MG63 (cell line): ENCODE data around the gene ZNF154. TPM values are rescaled to one million over a fixed set of nuclear protein-coding genes. Genes with fewer than 3 reads are reported as not detected.

Experiments used
- DNase-seq: peaks from one replicate; pipeline ENCODE4 v3.0.0-alpha.2; 2020
- H3K27me3 ChIP-seq: fragments of 250-450 bp; sonication (Bioruptor Pico); 2 replicates; pipeline ENCODE4 v1.5.1; 2020; ENCODE audit warnings: mild to moderate bottlenecking, moderate library complexity
- H3K36me3 ChIP-seq: fragments of 250-450 bp; sonication (Bioruptor Pico); 2 replicates; pipeline ENCODE4 v1.5.1; 2020; ENCODE audit warnings: mild to moderate bottlenecking, moderate library complexity
- H3K4me3 ChIP-seq: fragments of 250-450 bp; sonication (Bioruptor Pico); 2 replicates; pipeline ENCODE4 v1.5.1; 2020; ENCODE audit warnings: mild to moderate bottlenecking, moderate library complexity
- H3K9me3 ChIP-seq: fragments of 250-450 bp; sonication (Bioruptor Pico); 2 replicates; pipeline ENCODE4 v1.5.1; 2020; ENCODE audit warnings: mild to moderate bottlenecking, moderate library complexity
- total RNA-seq: library from RNA; depleted of rRNA; stranded (reverse); fragments of >200 nt; shearing (Covaris generic); gene quantifications from 2 replicates; pipeline ENCODE4 v1.2.3, GENCODE V29; 2014; ENCODE audit warnings: low replicate concordance

The ZNF154 gene
- total RNA-seq, 1 experiment from 2014 or later = not detected

GRCh38 chr19:57688011-57688763 lies 20.8 kb downstream of the ZNF154 start:
- DNase-seq = no peak
- Histone ChIP-seq H3K9me3 (peaks cover 75% of the 10 kb centered on the region), H3K27me3 (no peaks in the 10 kb centered on the region), H3K4me3 (no peak overlapping the region), H3K36me3 (peaks cover 60% of the 10 kb centered on the region)

DNA sequence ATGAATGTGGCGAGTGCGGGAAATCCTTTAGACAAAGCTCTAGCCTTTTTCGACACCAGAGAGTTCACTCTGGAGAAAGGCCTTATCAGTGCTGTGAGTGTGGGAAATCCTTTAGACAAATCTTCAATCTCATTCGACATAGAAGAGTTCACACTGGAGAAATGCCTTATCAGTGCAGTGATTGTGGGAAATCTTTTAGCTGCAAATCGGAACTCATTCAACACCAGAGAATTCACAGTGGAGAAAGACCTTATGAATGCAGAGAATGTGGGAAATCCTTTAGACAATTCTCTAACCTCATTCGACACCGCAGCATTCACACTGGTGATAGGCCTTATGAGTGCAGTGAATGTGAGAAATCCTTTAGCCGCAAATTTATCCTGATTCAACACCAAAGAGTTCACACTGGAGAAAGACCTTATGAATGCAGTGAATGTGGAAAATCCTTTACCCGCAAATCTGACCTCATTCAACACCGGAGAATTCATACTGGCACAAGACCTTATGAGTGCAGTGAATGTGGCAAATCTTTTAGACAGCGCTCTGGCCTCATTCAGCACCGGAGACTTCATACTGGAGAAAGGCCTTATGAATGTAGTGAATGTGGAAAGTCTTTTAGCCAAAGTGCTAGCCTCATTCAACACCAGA lies 21.5 kb downstream of the ZNF154 start:
- peaks cover 82% of the 10 kb centered on the region for H3K9me3 ChIP-seq
- peaks cover 67% of the 10 kb centered on the region for H3K36me3 ChIP-seq
- no peak overlapping the region for H3K4me3 ChIP-seq
- H3K27me3 ChIP-seq = no peaks in the 10 kb centered on the region
- DNase-seq = no peak

DNA sequence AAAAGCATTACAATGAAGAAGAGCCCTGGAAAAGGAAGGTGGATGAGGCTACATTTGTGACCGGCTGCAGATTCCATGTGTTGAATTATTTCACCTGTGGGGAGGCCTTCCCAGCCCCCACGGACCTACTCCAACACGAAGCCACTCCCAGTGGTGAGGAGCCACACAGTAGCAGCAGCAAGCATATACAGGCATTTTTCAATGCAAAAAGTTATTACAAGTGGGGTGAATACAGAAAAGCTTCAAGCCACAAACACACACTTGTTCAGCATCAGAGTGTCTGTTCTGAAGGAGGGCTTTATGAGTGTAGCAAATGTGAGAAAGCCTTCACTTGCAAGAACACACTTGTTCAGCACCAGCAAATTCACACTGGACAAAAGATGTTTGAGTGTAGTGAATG lies 22.3 kb downstream of the ZNF154 start:
- no peak for DNase-seq
- no peaks in the 10 kb centered on the region for H3K27me3 ChIP-seq
- peaks cover 87% of the 10 kb centered on the region for H3K9me3 ChIP-seq
- H3K4me3 ChIP-seq = no peak overlapping the region
- peaks cover 74% of the 10 kb centered on the region for H3K36me3 ChIP-seq

- H3K36me3 ChIP-seq = peaks cover 52% of the 10 kb centered on the region
- peaks cover 72% of the 10 kb centered on the region for H3K9me3 ChIP-seq
- no peak for DNase-seq
- H3K4me3 ChIP-seq = peak overlapping the region; percentile 86
- H3K27me3 ChIP-seq = no peaks in the 10 kb centered on the region
These were observed 26.7 kb downstream of the ZNF154 start for GRCh38 chr19:57682226-57682766.

- peaks cover 2% of the 10 kb centered on the region; the same call in 1 of the 2 replicates for H3K27me3 ChIP-seq
- H3K9me3 ChIP-seq = peaks cover 14% of the 10 kb centered on the region
- no peak overlapping the region for H3K4me3 ChIP-seq
- no peaks in the 10 kb centered on the region for H3K36me3 ChIP-seq
- no peak for DNase-seq
These were observed 33.1 kb downstream of the ZNF154 start for GRCh38 chr19:57675881-57676280.

- H3K27me3 ChIP-seq = peaks cover 8% of the 10 kb centered on the region
- H3K36me3 ChIP-seq = no peaks in the 10 kb centered on the region
- no peak overlapping the region for H3K4me3 ChIP-seq
- no peak for DNase-seq
- peaks cover 3% of the 10 kb centered on the region; the same call in 1 of the 2 replicates for H3K9me3 ChIP-seq
These were observed 36.5 kb downstream of the ZNF154 start for GRCh38 chr19:57672466-57672865.

GRCh38 chr19:57671124-57671895 lies 37.7 kb downstream of the ZNF154 start:
- DNase-seq = no peak
- Histone ChIP-seq H3K4me3 (no peak overlapping the region), H3K36me3 (no peaks in the 10 kb centered on the region), H3K27me3 (peaks cover 8% of the 10 kb centered on the region), H3K9me3 (peaks cover 3% of the 10 kb centered on the region; the same call in 1 of the 2 replicates)

GRCh38 chr19:57668635-57669034 lies 40.4 kb downstream of the ZNF154 start, which contains the start of gene ZSCAN4:
Gene ZSCAN4 (plus strand): TSS chr19:57668935. CDS start chr19:57676146, 7,211 bp downstream.
- peaks cover 25% of the 10 kb centered on the region for H3K27me3 ChIP-seq
- H3K9me3 ChIP-seq = no peaks in the 10 kb centered on the region
- no peak for DNase-seq
- no peaks in the 10 kb centered on the region for H3K36me3 ChIP-seq
- no peak within 1 kb of the TSS for H3K4me3 ChIP-seq

GRCh38 chr19:57667228-57667627 lies 41.8 kb downstream of the ZNF154 start:
- H3K9me3 ChIP-seq = no peaks in the 10 kb centered on the region
- H3K27me3 ChIP-seq = peaks cover 25% of the 10 kb centered on the region
- H3K36me3 ChIP-seq = no peaks in the 10 kb centered on the region
- H3K4me3 ChIP-seq = no peak overlapping the region
- no peak for DNase-seq

GRCh38 chr19:57665261-57665806 lies 43.7 kb downstream of the ZNF154 start:
- H3K36me3 ChIP-seq = no peaks in the 10 kb centered on the region
- H3K4me3 ChIP-seq = no peak overlapping the region
- DNase-seq = no peak
- H3K9me3 ChIP-seq = no peaks in the 10 kb centered on the region
- H3K27me3 ChIP-seq = peaks cover 23% of the 10 kb centered on the region

DNA sequence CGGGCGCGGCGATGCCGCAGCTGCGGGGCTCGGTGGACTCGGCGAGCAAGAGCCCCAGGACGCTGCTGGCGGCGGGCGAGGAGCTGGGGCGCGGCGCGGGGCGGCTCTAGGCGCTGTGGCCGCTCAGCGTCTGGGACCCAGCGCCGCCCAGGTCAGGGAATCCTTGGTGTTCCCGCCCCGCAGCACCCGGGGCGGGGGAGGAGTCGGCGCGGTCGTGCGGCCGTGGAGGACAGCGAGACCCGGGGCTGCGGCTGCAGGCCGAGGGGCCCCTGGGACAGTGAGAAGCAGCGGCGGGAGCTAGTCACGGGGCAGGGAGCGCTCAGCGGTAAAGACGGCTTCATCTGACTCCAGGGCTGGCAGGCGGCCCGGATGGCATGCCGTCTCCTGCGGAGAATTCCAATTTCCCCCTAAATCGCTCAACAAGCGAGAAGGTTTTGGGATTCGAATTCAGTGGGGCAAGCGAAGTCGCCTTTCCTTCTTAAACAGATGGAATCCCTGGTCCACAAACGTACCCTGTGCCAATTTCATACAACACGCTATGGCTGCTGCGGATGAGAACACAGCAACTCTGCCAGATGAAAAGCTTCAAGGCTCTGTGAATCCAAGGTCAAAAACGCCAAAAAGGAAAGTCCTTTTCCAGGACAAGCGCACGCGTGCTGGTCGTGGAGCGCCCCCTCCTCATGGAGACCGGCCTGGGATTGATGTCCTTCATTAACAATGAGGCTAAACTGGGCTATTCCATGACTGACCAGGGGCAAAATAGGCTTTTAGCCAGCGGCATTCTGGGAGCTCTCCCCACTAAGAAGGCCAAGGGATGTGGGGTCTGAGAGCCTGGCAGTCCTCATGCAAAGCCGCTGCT lies 44.5 kb downstream of the ZNF154 start:
- H3K9me3 ChIP-seq = no peaks in the 10 kb centered on the region
- H3K4me3 ChIP-seq = peak overlapping the region; percentile 46
- no peaks in the 10 kb centered on the region for H3K36me3 ChIP-seq
- DNase-seq = peak; percentile 58
- H3K27me3 ChIP-seq = peaks cover 27% of the 10 kb centered on the region

DNA sequence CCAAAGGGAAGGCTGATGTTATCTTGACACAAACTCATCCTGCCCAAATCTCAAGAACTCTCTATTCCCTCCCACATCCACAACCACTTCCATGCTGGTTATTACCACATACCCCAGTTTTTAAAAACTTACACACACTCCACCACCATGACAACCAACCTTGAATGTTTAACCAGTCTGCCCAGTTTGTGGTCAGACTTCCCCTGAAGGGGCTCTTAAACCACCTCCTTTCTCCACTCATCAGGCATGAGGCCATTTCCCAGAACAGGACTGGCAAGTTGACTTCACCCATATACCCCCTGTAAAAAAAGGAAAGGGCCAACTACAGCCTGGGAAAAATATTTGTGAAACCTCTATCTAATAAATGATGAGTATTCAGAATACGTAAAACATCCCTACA lies 52.7 kb downstream of the ZNF154 start:
- Histone ChIP-seq H3K27me3 (peaks cover 4% of the 10 kb centered on the region), H3K4me3 (no peak overlapping the region), H3K9me3 (no peaks in the 10 kb centered on the region), H3K36me3 (no peaks in the 10 kb centered on the region)
- DNase-seq = no peak

DNA sequence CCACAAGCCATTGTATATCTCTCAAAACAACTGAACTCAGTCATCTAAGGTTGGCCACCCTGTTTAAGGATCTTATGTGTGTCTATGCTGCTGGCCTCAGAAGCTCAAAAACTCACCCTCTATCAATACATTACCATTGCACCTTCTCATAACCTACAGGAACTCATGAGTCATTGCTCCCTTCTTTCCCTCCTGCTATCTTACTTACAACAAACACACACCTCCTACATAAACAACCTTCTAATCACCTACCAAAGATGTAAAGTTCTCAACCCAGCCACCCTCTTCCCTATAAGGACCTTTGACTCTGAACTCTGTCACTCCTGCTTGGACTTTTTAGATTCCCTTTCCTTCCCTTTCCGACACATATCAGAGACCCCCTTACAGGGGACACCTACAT lies 53.6 kb downstream of the ZNF154 start:
- H3K36me3 ChIP-seq = no peaks in the 10 kb centered on the region
- DNase-seq = no peak
- H3K4me3 ChIP-seq = no peak overlapping the region
- H3K9me3 ChIP-seq = no peaks in the 10 kb centered on the region
- peaks cover 4% of the 10 kb centered on the region for H3K27me3 ChIP-seq

DNA sequence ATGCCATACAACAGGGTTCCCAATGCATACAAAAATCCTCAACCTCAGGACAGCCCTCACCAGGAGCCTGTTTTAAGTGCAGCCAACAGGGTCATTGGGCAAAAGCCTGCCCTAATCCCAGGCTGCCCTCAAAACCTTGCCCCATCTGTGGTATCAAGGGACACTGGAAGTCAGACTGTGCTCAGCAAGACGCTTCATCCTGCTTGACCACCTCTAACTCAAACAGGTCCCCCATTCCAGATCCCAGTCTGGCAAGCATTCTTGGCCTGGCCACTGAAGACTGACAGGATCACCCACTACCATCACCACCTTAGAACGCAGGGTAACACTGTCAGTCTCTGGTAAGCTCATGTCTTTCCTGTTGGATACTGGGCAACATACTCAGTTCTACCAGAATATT lies 55.3 kb downstream of the ZNF154 start:
- Histone ChIP-seq H3K36me3 (no peaks in the 10 kb centered on the region), H3K9me3 (no peaks in the 10 kb centered on the region), H3K4me3 (no peak overlapping the region), H3K27me3 (no peaks in the 10 kb centered on the region; the same call in 1 of the 2 replicates)
- no peak for DNase-seq

DNA sequence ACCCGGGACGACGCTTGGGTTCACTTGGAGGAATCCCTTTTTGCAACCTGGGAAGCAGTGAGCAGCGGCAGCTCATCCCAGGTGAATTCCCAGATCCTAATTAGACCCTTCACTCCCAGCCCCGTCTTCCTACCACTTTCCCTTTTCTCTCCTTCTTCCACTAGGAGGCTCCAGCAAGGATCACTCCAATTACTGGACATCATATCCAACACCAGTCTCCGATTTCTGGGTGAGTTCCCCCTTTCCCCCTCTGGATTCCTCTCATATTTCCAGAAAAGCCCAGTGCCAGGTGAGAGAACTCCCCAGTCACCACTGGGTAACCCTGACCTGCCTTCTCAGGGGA lies 57.4 kb downstream of the ZNF154 start:
- Histone ChIP-seq H3K36me3 (no peaks in the 10 kb centered on the region), H3K27me3 (no peaks in the 10 kb centered on the region), H3K4me3 (no peak overlapping the region), H3K9me3 (no peaks in the 10 kb centered on the region)
- no peak for DNase-seq
